Measurements from ENCODE around the gene PSD2. TPM values are rescaled to one million over a fixed set of nuclear protein-coding genes. Genes with fewer than 3 reads are reported as not detected.

PSD2 gene
- total and polyA plus RNA-seq, 10 of the 15 experiments (the other 5 are each of a cell fraction or from before 2014, with no cell fraction given), result 0.02 to 0.14 (median 0.03) TPM; not detected in 5

DNA sequence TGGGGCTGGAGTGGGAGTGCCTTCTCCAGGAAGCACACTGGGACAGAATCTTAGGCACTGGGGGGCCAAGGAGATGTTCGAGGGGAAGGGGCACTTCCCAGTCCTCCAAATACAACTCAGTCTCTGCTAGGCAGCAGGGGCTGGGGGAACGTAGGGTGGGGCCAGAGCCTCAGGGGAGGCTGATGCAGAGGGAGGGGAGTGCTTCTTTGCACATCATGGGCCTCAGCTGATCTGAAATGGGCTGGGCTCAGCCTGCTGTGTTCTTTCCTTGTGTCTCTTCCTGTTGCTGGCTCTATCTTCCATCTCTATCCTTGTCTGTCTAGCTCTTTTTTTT is 15.6 kb downstream of the PSD2 start:
- no peaks in the 10 kb centered on the region for H3K4me1 ChIP-seq (ENCODE audit: control insufficient read depth, insufficient read depth, low read length)
- TF ChIP-seq CUX1 (IDR thresholded peaks at IDR 0.05; ENCODE audit: insufficient replicate concordance, low read depth, low read length) (no peak), WRNIP1 (IDR thresholded peaks at IDR 0.05; ENCODE audit: borderline replicate concordance, low read depth, low read length) (no peak), ATF3 (IDR thresholded peaks at IDR 0.05; ENCODE audit: borderline replicate concordance, extremely low read depth, low read depth, low read length) (no peak), MYB (IDR thresholded peaks at IDR 0.05; ENCODE audit: borderline replicate concordance, low read depth, low read length) (no peak), GABPA (IDR thresholded peaks at IDR 0.05; ENCODE audit: low read depth) (no peak), ZBTB4 (CRISPR knock-in tag; IDR thresholded peaks at IDR 0.05) (no peak)
- TF ChIP-seq, protein P1, sequence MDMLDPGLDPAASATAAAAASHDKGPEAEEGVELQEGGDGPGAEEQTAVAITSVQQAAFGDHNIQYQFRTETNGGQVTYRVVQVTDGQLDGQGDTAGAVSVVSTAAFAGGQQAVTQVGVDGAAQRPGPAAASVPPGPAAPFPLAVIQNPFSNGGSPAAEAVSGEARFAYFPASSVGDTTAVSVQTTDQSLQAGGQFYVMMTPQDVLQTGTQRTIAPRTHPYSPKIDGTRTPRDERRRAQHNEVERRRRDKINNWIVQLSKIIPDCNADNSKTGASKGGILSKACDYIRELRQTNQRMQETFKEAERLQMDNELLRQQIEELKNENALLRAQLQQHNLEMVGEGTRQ (IDR thresholded peaks at IDR 0.05; ENCODE audit: borderline replicate concordance, low read depth, low read length), result no peak
- TF ChIP-seq, protein P2, sequence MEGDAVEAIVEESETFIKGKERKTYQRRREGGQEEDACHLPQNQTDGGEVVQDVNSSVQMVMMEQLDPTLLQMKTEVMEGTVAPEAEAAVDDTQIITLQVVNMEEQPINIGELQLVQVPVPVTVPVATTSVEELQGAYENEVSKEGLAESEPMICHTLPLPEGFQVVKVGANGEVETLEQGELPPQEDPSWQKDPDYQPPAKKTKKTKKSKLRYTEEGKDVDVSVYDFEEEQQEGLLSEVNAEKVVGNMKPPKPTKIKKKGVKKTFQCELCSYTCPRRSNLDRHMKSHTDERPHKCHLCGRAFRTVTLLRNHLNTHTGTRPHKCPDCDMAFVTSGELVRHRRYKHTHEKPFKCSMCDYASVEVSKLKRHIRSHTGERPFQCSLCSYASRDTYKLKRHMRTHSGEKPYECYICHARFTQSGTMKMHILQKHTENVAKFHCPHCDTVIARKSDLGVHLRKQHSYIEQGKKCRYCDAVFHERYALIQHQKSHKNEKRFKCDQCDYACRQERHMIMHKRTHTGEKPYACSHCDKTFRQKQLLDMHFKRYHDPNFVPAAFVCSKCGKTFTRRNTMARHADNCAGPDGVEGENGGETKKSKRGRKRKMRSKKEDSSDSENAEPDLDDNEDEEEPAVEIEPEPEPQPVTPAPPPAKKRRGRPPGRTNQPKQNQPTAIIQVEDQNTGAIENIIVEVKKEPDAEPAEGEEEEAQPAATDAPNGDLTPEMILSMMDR (IDR thresholded peaks at IDR 0.05 in 2 of 3, conservative IDR thresholded peaks at IDR 0.05 in 1 of 3; ENCODE audit: control insufficient read depth in 2 of 3, extremely low read depth in 1 of 3, insufficient read depth in 1 of 3, low read depth in 3 of 3, low read length in 3 of 3), result no peak
- TF ChIP-seq, protein P3, sequence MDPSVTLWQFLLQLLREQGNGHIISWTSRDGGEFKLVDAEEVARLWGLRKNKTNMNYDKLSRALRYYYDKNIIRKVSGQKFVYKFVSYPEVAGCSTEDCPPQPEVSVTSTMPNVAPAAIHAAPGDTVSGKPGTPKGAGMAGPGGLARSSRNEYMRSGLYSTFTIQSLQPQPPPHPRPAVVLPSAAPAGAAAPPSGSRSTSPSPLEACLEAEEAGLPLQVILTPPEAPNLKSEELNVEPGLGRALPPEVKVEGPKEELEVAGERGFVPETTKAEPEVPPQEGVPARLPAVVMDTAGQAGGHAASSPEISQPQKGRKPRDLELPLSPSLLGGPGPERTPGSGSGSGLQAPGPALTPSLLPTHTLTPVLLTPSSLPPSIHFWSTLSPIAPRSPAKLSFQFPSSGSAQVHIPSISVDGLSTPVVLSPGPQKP (IDR thresholded peaks at IDR 0.05; ENCODE audit: low read depth, low read length), result no peak
- ChIA-PET POLR2A (no interaction called here), RAD21 (ENCODE audit: unreplicated experiment) (interaction anchor here (1.2 kb wide), 1 partner anchor 24 kb away, joined by 3 read pairs; no protein-coding TSS in a partner anchor), CTCF (interaction anchor here (1.0 to 1.4 kb wide), 2 partner anchors 23 to 24 kb away, joined by 3 read pairs; no protein-coding TSS in a partner anchor), SMC1A (ENCODE audit: uncharacterized antibody, unreplicated experiment) (no interaction called here)
- peaks cover 0 to 4% of the 10 kb centered on the region in 2 experiments; a peak in 2 of 4 replicates for H3K27me3 ChIP-seq (replicated peaks in 1 of 2; ENCODE audit: control insufficient read depth in 2 of 2, insufficient read depth in 2 of 2, low read length in 1 of 2)
- BruUV-seq (replicated peaks), result no TSS peak
- no peak overlapping the region for H3K27ac ChIP-seq (ENCODE audit: control insufficient read depth, insufficient read depth)
- intact Hi-C loops (cut with micrococcal nuclease; ENCODE audit: unreplicated experiment) (no loop called here), in situ Hi-C loops (cut with MboI) (no loop called here)
- H3K9ac ChIP-seq (ENCODE audit: control insufficient read depth, insufficient read depth, low read length), result no peak overlapping the region
- no peak for DNase-seq (ENCODE audit: low read depth, low spot score)
- H3K4me3 ChIP-seq, result no peak overlapping the region
- no peak for FAIRE-seq
- H3K4me2 ChIP-seq (ENCODE audit: control insufficient read depth, insufficient read depth), result no peak overlapping the region
- no peaks in the 10 kb centered on the region for H3K9me3 ChIP-seq (replicated peaks; ENCODE audit: control insufficient read depth, insufficient read depth, low read length)
- no peaks in the 10 kb centered on the region for H4K20me1 ChIP-seq (ENCODE audit: control insufficient read depth, insufficient read depth)
- H3K79me2 ChIP-seq (ENCODE audit: control insufficient read depth, insufficient read depth, low read length), result no peaks in the 10 kb centered on the region
- no peak overlapping the region for H2AFZ ChIP-seq (ENCODE audit: control insufficient read depth, low read depth, low read length)
- H3K36me3 ChIP-seq (ENCODE audit: control insufficient read depth in 2 of 2, insufficient read depth in 2 of 2, low read length in 1 of 2), result no peaks in the 10 kb centered on the region
- 7% methylated on average over 2 of the region's 2 CpGs for WGBS (ENCODE audit: insufficient coverage, insufficient replicate concordance, low lambda C conversion rate, missing lambda C conversion rate)
- ATAC-seq, result no peak

Measured in GM12878 (cell line).